T-helper 1 cell (primary cell): ENCODE data around the gene CAMSAP3.

Experiments
- DNase-seq, 5 donors: peaks; one replicate each; pipeline ENCODE4 v3.0.0-alpha.2; 2012 to 2020
- total RNA-seq, 4 donors: gene quantifications; one replicate each; lab custom pipeline; 2026; lab: John Stamatoyannopoulos, UW

CAMSAP3 gene, protein sequence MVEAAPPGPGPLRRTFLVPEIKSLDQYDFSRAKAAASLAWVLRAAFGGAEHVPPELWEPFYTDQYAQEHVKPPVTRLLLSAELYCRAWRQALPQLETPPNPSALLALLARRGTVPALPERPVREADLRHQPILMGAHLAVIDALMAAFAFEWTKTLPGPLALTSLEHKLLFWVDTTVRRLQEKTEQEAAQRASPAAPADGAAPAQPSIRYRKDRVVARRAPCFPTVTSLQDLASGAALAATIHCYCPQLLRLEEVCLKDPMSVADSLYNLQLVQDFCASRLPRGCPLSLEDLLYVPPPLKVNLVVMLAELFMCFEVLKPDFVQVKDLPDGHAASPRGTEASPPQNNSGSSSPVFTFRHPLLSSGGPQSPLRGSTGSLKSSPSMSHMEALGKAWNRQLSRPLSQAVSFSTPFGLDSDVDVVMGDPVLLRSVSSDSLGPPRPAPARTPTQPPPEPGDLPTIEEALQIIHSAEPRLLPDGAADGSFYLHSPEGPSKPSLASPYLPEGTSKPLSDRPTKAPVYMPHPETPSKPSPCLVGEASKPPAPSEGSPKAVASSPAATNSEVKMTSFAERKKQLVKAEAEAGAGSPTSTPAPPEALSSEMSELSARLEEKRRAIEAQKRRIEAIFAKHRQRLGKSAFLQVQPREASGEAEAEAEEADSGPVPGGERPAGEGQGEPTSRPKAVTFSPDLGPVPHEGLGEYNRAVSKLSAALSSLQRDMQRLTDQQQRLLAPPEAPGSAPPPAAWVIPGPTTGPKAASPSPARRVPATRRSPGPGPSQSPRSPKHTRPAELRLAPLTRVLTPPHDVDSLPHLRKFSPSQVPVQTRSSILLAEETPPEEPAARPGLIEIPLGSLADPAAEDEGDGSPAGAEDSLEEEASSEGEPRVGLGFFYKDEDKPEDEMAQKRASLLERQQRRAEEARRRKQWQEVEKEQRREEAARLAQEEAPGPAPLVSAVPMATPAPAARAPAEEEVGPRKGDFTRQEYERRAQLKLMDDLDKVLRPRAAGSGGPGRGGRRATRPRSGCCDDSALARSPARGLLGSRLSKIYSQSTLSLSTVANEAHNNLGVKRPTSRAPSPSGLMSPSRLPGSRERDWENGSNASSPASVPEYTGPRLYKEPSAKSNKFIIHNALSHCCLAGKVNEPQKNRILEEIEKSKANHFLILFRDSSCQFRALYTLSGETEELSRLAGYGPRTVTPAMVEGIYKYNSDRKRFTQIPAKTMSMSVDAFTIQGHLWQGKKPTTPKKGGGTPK
- total RNA-seq = 0.15 to 0.46 (median 0.25) reads per million in 4 donors

DNA sequence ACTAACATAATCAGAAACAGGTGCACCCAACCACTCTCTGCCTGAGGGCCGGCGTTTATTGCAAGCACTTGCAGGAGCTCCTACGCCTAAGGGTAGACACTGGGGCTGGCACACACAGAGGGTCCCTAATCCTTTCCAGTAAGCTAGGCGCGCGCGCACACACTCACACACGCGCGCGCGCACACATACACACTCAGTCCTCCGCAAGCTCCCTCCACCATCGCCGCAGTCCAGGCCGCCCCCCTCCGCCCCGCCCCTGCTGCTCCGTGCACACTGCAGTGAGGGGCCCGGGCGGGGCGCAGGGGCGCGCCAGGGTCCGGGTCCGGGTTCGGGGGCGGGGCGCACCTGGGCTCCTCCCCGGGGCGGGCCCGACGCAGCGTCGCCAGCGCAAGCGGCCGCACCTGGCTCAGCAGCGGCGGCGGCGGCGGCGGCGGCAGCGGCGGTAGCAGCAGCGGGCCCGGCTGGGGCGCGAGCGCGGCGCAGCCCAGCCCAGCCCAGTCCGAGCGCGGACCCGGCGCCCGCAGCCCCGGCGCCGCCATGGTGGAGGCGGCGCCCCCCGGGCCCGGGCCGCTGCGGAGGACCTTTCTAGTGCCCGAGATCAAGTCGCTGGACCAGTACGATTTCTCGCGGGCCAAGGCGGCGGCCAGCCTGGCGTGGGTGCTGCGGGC lies at the start of gene CAMSAP3:
CAMSAP3 (plus strand) TSS at position 398 of the 668 bp plus-strand sequence; CDS start at position 538, 140 bp downstream.
- DNase-seq = peak in 2 of 5 donors; percentile 17 to 34

DNA sequence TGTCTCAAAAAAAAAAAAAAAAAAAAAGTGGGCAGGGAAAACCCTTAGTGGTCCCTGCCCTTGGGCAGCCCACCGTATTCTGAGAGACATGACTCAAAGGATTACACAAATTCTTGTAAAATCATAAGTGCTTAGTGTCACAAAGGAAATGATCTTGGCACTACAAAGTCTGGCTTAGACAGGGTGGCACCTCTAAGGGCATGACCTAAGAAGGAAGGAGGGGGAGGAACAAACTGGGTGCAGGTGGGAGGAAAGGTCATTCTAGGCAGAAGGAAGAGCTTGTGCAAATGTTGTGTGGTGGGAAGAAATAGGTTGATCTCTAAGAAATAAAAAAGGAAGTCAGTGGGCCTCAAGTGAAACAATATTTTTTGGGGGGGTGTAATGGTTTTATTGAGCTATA lies 49.8 kb upstream of the CAMSAP3 start:
- DNase-seq = peak in 1 of 5 donors; percentile 64

DNA sequence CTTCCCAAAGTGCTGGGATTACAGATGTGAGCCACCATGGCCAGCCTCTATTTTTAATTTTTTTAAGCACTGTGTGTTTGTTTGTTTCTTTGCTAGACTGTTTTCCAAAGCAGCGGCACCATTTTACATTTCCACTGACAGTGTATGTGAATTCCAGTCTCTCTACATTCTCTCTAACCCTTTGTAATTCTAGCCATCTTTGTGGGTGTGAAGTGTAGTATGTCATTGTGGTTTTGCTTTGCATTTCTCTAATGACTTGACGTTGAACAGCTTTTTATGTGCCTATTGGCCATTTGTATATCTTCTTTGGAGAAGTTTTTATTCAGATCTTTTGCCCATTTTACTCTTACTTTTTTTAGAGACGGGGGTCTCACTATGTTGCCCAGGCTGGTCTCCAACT lies 48.5 kb upstream of the CAMSAP3 start:
- DNase-seq = no peak

DNA sequence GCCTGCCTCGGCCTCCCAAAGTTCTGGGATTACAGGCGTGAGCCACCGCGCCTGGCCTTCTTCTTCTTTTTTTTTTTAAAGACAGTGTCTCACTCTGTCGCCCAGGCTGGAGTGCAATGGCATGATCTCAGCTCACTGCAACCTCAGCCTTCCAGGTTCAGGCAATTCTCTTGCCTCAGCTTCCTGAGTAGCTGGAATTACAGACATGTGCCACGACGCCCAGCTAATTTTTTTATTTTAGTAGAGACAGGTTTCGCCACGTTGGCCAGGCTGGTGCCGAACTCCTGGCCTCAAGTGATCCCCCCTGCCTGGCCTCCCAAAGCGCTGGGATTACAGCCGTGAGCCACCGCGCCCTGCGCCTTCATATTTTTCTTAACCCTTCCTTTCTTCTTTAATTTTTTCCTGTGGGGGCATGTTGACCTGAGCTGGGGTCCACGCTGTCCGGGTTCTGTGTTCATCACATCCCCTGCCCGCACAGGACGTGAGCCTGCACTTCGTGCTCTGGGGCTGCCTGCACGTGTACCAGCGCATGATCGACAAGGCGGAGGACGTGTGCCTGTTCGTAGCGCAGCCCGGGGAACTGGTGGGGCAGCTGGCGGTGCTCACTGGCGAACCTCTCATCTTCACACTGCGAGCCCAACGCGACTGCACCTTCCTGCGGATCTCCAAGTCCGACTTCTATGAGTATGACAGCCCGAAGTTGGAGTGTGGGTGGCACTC lies 46.1 kb upstream of the CAMSAP3 start:
- no peak for DNase-seq

DNA sequence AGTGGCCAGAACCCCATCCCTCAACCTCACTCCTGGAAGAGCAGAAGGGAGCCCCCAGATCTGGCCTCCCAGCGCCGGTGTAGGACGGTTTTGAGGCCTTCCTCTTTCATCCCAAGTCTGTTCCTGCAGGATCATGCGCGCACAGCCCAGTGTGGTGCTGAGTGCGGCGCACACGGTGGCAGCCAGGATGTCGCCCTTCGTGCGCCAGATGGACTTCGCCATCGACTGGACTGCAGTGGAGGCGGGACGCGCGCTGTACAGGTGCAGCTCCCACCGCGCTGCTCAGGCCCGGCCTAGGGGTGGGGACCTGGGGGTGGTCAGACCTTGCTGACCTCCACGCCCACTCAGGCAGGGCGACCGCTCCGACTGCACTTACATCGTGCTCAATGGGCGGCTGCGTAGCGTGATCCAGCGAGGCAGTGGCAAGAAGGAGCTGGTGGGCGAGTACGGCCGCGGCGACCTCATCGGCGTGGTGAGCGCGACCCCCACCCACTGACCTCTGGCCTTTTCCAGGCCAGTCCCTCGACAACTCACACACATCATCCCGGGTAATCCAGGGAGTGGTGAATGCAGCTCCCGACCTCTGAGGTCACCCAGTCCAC lies 45.4 kb upstream of the CAMSAP3 start:
- DNase-seq = no peak

DNA sequence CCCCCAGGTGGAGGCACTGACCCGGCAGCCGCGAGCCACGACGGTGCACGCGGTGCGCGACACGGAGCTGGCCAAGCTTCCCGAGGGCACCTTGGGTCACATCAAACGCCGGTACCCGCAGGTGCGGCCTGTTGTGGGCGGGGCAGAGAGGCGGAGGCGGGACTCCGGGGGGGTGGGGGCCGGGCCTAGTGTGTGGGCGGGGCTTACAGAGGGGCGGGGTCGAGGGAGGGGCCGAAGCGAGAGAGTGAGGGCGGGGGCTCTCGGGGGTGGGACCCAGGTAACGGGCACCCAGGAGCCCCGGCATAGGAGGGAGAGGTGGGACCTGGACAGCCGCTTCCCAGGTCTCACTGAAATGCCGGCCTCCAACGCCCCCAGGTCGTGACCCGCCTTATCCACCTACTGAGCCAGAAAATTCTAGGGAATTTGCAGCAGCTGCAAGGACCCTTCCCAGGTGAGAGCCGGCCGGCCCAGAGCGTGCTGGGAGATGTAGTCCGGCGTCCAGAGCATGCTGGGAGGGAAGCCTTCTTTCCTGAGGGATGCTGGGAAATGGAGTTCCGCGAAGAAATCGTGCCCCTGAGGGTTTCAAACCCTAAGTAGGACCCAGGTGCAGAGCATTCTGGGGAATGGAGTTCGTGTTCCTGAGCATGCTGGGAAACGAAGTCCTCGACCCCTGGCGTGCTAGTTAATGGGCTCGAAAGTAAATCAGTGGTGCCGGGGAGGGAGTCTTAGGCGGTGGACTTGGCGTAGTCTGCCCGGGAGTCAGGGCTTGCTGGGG lies 44.5 kb upstream of the CAMSAP3 start:
- DNase-seq = peak in 1 of 5 donors; percentile 30

DNA sequence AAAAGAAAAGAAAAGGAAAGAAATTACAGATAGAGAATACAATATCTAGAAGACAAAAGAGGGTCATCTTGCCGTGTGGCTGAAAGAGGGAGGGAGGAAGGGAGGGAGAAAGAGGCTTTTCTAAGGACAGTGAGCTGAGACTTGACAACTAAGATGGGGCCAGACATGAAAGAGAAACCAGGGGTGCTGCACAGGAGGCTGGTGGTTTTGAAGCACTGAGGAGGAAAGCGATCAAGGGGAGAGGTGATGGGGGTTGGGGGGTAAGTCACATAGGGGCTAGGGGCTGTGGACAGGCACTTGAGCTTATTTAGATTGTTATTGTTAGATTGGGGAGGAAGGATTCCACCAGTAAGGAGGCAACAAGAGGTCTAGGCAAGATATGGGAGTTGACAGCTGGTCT lies 42.9 kb upstream of the CAMSAP3 start:
- DNase-seq = no peak

DNA sequence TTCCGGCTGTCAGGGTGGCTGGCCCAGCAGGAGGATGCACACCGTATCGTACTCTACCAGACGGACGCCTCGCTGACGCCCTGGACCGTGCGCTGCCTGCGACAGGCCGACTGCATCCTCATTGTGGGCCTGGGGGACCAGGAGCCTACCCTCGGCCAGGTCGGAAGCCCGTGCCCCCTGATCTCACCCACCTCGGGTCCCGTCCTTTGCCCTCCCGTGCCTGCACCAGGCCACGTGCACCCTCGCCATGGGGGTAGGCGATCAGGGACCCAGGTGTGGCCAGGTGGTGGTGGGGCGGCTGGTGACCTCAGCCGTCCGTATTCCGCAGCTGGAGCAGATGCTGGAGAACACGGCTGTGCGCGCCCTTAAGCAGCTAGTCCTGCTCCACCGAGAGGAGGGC lies 41.1 kb upstream of the CAMSAP3 start:
- DNase-seq = no peak

DNA sequence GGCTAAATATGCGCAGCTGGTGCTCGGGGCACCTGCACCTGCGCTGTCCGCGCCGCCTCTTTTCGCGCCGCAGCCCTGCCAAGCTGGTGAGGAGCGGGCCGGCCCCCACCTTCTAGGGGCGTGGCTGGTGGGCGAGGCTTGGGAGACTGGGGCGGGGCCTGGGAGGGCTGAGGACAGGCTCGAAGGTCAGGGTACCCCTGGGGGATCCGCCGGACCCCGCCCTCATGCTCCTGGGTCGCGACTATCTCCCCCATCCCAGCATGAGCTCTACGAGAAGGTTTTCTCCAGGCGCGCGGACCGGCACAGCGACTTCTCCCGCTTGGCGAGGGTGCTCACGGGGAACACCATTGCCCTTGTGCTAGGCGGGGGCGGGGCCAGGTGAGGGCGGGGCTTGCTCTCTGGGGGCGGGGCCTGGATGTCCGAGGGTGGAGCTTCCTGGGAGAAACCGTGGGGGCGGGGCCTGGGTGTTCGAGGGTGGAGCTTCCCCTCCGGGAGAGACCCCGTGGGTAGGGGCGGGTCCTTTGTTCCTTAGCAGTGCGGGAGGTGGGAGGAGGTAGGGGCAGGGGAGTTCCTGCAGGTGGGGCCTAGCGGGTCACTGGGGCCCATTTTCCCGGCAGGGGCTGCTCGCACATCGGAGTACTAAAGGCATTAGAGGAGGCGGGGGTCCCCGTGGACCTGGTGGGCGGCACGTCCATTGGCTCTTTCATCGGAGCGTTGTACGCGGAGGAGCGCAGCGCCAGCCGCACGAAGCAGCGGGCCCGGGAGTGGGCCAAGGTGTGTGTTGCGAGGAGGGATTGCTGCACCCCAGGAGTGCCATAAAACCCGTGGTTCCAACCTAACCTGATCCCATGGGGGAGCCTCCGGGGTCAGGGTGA lies 40.4 kb upstream of the CAMSAP3 start:
- no peak for DNase-seq

DNA sequence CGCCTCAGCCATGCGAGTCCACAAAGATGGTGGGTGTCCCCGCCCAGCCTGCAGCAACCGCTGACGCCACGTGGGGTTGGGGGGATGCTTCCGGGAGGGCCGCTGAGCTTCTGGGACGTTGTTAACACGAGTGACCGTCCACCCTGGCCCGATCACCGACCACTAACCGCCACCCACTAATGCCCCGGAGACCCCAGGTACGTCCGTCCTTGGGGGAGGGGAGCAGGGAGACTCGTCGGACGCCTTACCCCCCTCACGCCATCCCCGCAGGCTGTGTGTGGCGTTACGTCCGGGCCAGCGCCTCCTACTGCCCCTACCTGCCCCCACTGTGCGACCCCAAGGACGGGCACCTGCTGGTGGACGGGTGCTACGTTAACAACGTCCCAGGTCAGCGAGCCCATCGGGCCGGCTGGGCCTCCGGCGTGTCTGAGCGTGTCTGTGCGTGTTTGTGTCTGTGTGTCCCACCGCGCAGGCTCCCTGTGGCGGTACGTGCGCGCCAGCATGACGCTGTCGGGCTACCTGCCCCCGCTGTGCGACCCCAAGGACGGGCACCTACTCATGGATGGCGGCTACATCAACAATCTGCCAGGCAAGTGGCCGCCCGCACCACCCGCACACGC lies 38.9 kb upstream of the CAMSAP3 start:
- DNase-seq = no peak

DNA sequence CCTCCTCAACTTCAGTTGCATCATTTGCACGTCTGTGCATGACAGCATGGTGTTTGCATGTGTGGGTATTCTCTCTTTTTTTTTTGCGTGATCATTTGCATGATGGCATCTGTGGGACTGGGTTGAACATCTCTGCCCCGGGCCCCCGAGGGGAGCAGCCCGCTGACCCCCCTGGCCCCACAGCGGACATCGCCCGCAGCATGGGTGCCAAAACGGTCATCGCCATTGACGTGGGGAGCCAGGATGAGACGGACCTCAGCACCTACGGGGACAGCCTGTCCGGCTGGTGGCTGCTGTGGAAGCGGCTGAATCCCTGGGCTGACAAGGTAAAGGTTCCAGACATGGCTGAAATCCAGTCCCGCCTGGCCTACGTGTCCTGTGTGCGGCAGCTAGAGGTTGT lies 37.0 kb upstream of the CAMSAP3 start:
- no peak for DNase-seq

DNA sequence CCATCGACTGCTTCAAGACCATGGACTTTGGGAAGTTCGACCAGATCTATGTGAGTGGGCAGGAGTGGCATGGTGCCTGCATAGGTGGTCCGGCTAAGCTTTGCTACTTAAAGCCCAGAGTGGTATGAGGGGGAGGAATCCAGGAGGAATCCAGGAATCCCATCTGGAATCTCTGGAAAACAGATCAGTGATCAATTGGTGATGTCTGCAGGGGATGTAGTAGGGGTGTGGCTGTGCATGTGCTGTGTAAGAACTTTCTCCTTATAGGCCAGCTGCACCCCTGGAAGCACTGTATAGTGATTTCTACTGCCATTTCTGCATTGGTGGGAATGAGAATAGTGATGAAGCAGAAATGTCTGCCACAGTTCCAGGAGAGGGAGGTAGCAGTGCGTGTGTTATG lies 36.6 kb upstream of the CAMSAP3 start:
- DNase-seq = no peak

DNA sequence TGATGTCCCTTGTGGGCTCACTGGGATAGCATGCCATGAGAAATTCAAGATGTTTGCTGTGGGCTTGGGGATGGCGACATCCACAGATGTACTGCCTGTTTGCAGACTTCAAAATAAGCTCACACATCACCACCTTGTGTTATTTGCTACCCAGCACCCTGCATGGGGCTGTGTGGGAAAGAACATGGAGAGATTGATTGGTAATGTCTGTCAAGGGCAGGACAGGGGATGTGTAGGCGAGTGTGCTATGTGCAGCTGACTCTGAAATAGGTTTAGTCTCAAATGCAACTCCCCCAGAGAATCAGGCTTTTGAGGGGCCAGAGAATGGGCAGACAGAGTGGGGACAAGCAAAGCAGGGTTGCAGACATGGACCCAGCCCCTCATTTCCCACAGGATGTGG lies 35.4 kb upstream of the CAMSAP3 start:
- DNase-seq = no peak

DNA sequence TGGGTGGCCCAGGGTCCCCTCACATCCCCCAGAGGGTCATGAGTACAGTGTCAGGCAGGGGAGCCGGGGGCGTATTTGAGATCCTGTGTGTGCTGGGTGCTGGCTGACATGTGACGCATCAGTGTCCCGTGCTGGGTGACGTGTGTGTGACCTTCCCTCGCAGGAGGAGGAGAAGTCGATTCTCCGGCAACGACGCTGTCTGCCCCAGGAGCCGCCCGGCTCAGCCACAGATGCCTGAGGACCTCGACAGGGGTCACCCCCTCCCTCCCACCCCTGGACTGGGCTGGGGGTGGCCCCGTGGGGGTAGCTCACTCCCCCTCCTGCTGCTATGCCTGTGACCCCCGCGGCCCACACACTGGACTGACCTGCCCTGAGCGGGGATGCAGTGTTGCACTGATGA lies 34.3 kb upstream of the CAMSAP3 start:
- no peak for DNase-seq

DNA sequence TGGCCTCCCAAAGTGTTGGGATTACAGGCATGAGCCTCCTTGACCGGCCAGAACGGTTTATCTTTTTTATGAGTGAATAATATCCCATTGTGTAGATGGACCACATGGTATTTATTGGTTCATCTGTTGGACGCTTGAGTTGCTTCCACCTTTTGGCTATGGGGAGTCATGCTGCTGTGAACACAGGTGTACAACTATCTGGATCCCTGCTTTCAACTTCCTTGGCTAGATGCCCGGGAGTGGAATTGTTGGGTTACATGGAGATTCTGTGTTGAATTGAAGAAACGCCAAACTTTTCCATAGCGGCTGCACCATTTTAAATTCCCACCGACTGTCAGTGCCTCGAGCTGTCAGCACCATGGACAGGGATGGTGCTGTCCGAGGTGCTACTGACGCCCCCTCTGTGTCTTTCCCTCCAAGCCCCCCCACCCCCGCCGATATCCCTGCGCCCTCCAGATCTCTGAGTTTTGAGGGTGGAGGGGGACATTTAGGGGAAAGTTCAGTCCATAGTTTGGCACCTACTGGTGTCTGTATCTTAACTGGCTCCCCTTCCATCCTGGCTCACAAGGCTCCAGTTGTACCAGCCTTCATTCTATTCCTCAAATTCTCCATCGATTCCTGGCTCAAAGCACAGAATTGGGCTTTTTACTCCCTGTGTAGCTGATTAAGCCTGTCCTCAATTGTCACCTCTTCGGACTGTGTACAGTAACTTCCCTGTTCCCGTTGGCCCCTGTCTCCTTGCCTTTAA lies 32.8 kb upstream of the CAMSAP3 start:
- DNase-seq = no peak

DNA sequence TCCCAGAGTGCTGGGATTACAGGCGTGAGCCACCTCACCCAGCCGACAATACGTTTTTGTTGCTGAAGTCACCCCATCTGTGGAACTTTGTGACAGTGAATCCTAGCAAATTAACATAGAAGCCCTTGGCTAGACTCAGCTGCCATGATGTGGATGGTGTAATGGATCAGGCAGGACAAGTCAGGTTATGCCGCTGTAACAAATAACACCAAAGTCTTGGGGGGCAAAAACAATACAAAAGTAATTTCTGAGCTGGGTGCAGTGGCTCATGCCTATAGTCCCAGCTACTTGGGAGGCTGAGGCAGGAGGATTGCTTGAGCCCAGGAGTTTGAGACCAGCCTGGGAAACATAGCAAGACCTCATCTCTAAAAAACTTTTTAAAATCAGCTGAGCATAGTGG lies 30.8 kb upstream of the CAMSAP3 start:
- no peak for DNase-seq

DNA sequence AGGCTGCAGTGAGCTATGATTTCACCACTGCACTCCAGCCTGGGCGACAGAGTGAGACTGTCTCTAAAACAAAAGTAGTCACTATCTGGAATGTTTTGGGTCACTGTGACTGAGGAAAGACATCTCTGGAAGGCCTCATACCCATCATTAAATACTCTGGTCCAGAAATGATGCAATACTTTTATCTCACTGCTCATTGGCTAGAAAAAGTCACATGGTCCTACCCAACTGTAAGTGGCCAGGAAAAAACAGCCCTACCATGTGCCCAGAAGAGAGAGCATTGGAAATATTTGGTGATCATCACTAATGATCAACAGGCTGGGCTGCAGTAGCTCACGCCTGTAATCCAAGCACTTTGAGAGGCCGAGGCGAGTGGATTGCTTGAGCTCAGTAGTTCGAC lies 30.3 kb upstream of the CAMSAP3 start:
- no peak for DNase-seq

DNA sequence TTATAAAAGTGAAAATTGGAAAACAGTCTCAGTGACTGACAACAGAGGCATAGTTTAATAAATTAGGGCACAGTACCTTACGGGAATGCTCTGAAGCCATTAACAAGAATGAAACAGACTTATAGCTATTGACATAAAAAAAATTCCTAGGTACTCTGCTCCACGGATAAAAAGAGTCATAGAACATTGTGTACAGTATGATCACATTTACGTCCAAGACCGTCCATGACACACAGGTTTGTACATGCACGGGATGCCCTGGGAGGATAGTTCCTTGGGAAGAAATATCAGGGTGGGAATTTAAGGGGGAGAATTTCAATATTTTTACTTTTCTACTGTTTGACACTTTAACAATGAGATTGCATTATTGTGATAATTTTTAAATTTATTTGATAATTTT lies 24.9 kb upstream of the CAMSAP3 start:
- no peak for DNase-seq
